OCI-LY3 (cell line): ENCODE measurements around the gene CALHM6.

ENCODE experiments used
- CTCF ChIP-seq: fragments of 200-600, 300-600 bp; sonication (generic); IDR thresholded peaks from 2 replicates; pipeline ENCODE4 v1.5.1; 2014; ENCODE audit warnings: antibody characterized with exemption, low read length, low read depth
- EZH2phosphoT487 ChIP-seq: fragments of 200-600 bp; shearing (Covaris generic); IDR thresholded peaks from 2 replicates; pipeline ENCODE4 v1.6.1; 2018; ENCODE audit warnings: antibody characterized with exemption, mixed run types, low read depth

GRCh38 chr6:116468293-116468692, 7.1 kb downstream of the CALHM6 start:
- no peak for TF ChIP-seq CTCF
- no peak for TF ChIP-seq EZH2phosphoT487
